B cell (primary cell): ENCODE measurements around the gene LIPC. TPM values are rescaled to one million over a fixed set of nuclear protein-coding genes. Genes with fewer than 3 reads are reported as not detected.

Experiments
- ATAC-seq: fragments of 200-7000 bp; cut with Tn5 transposase; one replicate; pipeline ENCODE4 v1.10.0; 2021; ENCODE audit warnings: low read depth, mild to moderate bottlenecking, moderate number of reproducible peaks, moderate library complexity
- CTCF ChIA-PET: fragments of 350-600 bp; sonication (Branson Sonifier 250); formaldehyde crosslinking; loops from one replicate; lab custom pipeline; 2021; ENCODE audit warnings: antibody characterized with exemption, inconsistent platforms; lab: Charles Lee
- POLR2A ChIA-PET: fragments of 350-600 bp; sonication (Branson Sonifier 250); formaldehyde crosslinking; loops from one replicate; lab custom pipeline; 2021; ENCODE audit warnings: antibody characterized with exemption; lab: Charles Lee
- DNase-seq: peaks from one replicate; pipeline ENCODE4 v3.0.0; 2013
- H2AFZ ChIP-seq: 2 replicates; pipeline ENCODE4 v1.6.1; 2012; ENCODE audit warnings: mild to moderate bottlenecking, low read depth, low read length; ENCODE audit not compliant: insufficient read depth, poor library complexity, severe bottlenecking
- H3K27ac ChIP-seq, 2 donors: 1 replicate in 1 of 2; 2 replicates in 1 of 2; pipeline ENCODE4 v1.5.1; 2012 to 2013; ENCODE audit warnings: low read length in 2 of 2, mild to moderate bottlenecking in 2 of 2, moderate library complexity in 1 of 2
- H3K27me3 ChIP-seq, 4 experiments: fragments of 200-600 bp in 1 of 4; sonication (generic) in 1 of 4; replicated peaks in 1 of 4; 1 replicate in 2 of 4; 2 replicates in 2 of 4; pipeline versions ENCODE4 v1.6.1 to v1.7.0; 2013 to 2016; ENCODE audit warnings: low read length in 3 of 4, mild to moderate bottlenecking in 2 of 4, mixed read lengths in 1 of 4, moderate library complexity in 1 of 4; ENCODE audit not compliant: insufficient read depth in 4 of 4, control insufficient read depth in 3 of 4; ENCODE audit errors: control extremely low read depth in 1 of 4
- H3K36me3 ChIP-seq, 2 experiments: replicated peaks in 1 of 2; 1 replicate in 1 of 2; 2 replicates in 1 of 2; pipeline versions ENCODE4 v1.6.1 to v1.7.1; 2013; ENCODE audit warnings: low read length in 1 of 2; ENCODE audit not compliant: insufficient read depth in 2 of 2, control insufficient read depth in 1 of 2; ENCODE audit errors: control extremely low read depth in 1 of 2, extremely low read depth in 1 of 2
- H3K4me1 ChIP-seq, 2 donors: fragments of 200-600 bp in 1 of 2; sonication (generic) in 1 of 2; 1 replicate in 1 of 2; 2 replicates in 1 of 2; pipeline versions ENCODE4 v1.5.1 to v1.6.1; 2013 to 2017; ENCODE audit warnings: low read length in 2 of 2; ENCODE audit not compliant: control insufficient read depth in 2 of 2, insufficient read depth in 2 of 2
- H3K4me2 ChIP-seq: replicated peaks from 2 replicates; pipeline ENCODE3; 2012; ENCODE audit warnings: mild to moderate bottlenecking, low read depth, low read length; ENCODE audit not compliant: poor library complexity, severe bottlenecking
- H3K4me3 ChIP-seq, 5 experiments: fragments of 200-600 bp in 1 of 5; sonication (generic) in 1 of 5; 1 replicate in 3 of 5; 2 replicates in 2 of 5; pipeline versions ENCODE4 v1.5.1 to v1.7.0; 2011 to 2016; ENCODE audit warnings: low read length in 4 of 5, mild to moderate bottlenecking in 4 of 5, low read depth in 2 of 5, control low read depth in 1 of 5, moderate library complexity in 1 of 5; ENCODE audit not compliant: insufficient read depth in 1 of 5; ENCODE audit errors: control extremely low read depth in 1 of 5, extremely low read depth in 1 of 5
- H3K79me2 ChIP-seq: fragments of 200-600 bp; sonication (generic); one replicate; pipeline ENCODE4 v1.6.0; 2016; ENCODE audit warnings: low read length; ENCODE audit not compliant: control insufficient read depth, insufficient read depth
- H3K9ac ChIP-seq: fragments of 200-600 bp; sonication (generic); 2 replicates; pipeline ENCODE4 v1.6.1; 2017; ENCODE audit warnings: mild to moderate bottlenecking, low read length, moderate library complexity
- H3K9me3 ChIP-seq, 3 donors: one replicate each; pipeline versions ENCODE4 v1.6.1 to v1.7.1; 2013; ENCODE audit warnings: low read length in 2 of 3; ENCODE audit not compliant: control insufficient read depth in 2 of 3, insufficient read depth in 1 of 3; ENCODE audit errors: control extremely low read depth in 1 of 3
- H4K20me1 ChIP-seq: 2 replicates; pipeline ENCODE4 v1.6.0; 2012; ENCODE audit warnings: mild to moderate bottlenecking, low read length; ENCODE audit not compliant: insufficient read depth, control insufficient read depth, poor library complexity, severe bottlenecking
- H3K27ac Mint-ChIP-seq: one replicate; pipeline ENCODE4 v1.8.0; 2021; ENCODE audit warnings: mixed read lengths
- H3K27me3 Mint-ChIP-seq: one replicate; pipeline ENCODE4 v1.8.0; 2021; ENCODE audit warnings: mixed read lengths
- H3K4me1 Mint-ChIP-seq: one replicate; pipeline ENCODE4 v1.8.0; 2021; ENCODE audit warnings: mixed read lengths
- H3K4me3 Mint-ChIP-seq: one replicate; pipeline ENCODE4 v1.8.0; 2021; ENCODE audit warnings: mixed read lengths
- H3K9me3 Mint-ChIP-seq: one replicate; pipeline ENCODE4 v1.8.0; 2022; ENCODE audit warnings: mixed read lengths; ENCODE audit not compliant: insufficient read depth
- CTCF ChIP-seq: fragments of 200-600 bp; IDR thresholded peaks from one replicate; pipeline ENCODE4 v1.8.0; 2022; ENCODE audit warnings: antibody characterized with exemption, mild to moderate bottlenecking
- EZH2 ChIP-seq: IDR thresholded peaks from 2 replicates; pipeline ENCODE4 v1.6.1; 2012; ENCODE audit warnings: borderline replicate concordance, low read depth, mild to moderate bottlenecking, moderate library complexity, low read length; ENCODE audit not compliant: insufficient read depth, poor library complexity, severe bottlenecking
- WGBS: methylation state at CpG from one replicate; pipeline ENCODE4 v1.1.5; 2013; ENCODE audit warnings: missing lambda C conversion rate; ENCODE audit not compliant: insufficient coverage; 5-methylcytosine and 5-hydroxymethylcytosine counted together
- intact Hi-C: fragments of 100-400 bp; cut with micrococcal nuclease; formaldehyde crosslinking; loops from one replicate; pipeline ENCODE4 v1.10.0; 2022
- polyA plus RNA-seq: library from polyadenylated mRNA; depleted of rRNA; stranded (reverse); fragments of >200 nt; gene quantifications from 2 replicates; pipeline ENCODE4 v1.2.3, GENCODE V29; 2012
- total RNA-seq, 2 donors: library from RNA; stranded (reverse); fragments of 120-200 nt in 1 of 2; gene quantifications; 1 replicate in 1 of 2; 2 replicates in 1 of 2; pipeline versions ENCODE4 v1.2.3 to v1.2.4, GENCODE V29; 2013 to 2022

LIPC gene
- total and polyA plus RNA-seq, 2 donors (not counting 1 experiment from before 2014, with no cell fraction given), result not detected

GRCh38 chr15:58524247-58524646 is 92.5 kb downstream of the LIPC start:
- POLR2A ChIA-PET, result no interaction called here
- peaks cover 17% of the 10 kb centered on the region for H3K4me1 Mint-ChIP-seq
- no peak overlapping the region for H3K27ac ChIP-seq
- no peak overlapping the region for H3K9ac ChIP-seq
- no CpG with 5 or more reads among the region's 2 CpGs for WGBS
- no peaks in the 10 kb centered on the region for H3K9me3 ChIP-seq
- H3K27me3 Mint-ChIP-seq, result peaks cover 26% of the 10 kb centered on the region
- H3K9me3 Mint-ChIP-seq, result no peaks in the 10 kb centered on the region
- intact Hi-C loops, result no loop called here
- H3K4me1 ChIP-seq, result peaks cover 5 to 7% of the 10 kb centered on the region in 2 donors
- CTCF ChIA-PET, result no interaction called here
- no peak overlapping the region for H3K4me3 Mint-ChIP-seq
- H3K4me3 ChIP-seq, result no peak overlapping the region
- DNase-seq (no peak), ATAC-seq (no peak)
- no peaks in the 10 kb centered on the region for H4K20me1 ChIP-seq
- H3K4me2 ChIP-seq, result no peak overlapping the region
- no peak overlapping the region for H3K27ac Mint-ChIP-seq
- no peaks in the 10 kb centered on the region for H3K36me3 ChIP-seq
- H2AFZ ChIP-seq, result no peak overlapping the region
- no peak for TF ChIP-seq CTCF
- no peak for TF ChIP-seq EZH2
- H3K79me2 ChIP-seq, result no peaks in the 10 kb centered on the region
- H3K27me3 ChIP-seq, result peaks cover 0 to 2% (median 1%) of the 10 kb centered on the region in 4 experiments

DNA sequence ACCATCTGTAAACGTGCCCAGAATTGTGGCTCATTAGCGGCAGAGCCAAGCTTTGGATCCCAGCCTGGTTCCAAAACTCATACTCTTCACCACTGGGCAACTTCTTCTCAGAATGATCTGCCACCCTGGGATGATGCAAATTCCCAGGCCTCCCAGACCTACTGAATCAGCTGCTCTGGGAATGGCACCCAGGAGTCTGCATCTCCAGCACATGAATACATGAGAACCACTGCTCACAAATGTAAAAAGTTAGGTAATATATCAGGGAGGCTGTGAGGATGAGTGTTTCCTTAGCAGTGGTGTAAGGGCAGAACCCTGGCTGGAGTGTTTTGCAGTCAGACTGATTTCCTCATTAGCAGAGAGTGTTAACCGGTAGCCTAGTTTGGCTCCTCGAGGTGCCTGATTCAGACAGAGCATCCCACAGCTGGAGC is 94.2 kb downstream of the LIPC start:
- peaks cover 5 to 7% of the 10 kb centered on the region in 2 donors for H3K4me1 ChIP-seq
- intact Hi-C loops, result no loop called here
- H3K27me3 ChIP-seq, result peaks cover 0 to 2% (median 1%) of the 10 kb centered on the region in 4 experiments
- 85% methylated on average over 4 of the region's 4 CpGs for WGBS
- no peak overlapping the region for H2AFZ ChIP-seq
- H4K20me1 ChIP-seq, result no peaks in the 10 kb centered on the region
- H3K4me1 Mint-ChIP-seq, result peaks cover 14% of the 10 kb centered on the region
- H3K9me3 Mint-ChIP-seq, result no peaks in the 10 kb centered on the region
- DNase-seq, result no peak
- ChIA-PET CTCF (no interaction called here), POLR2A (no interaction called here)
- ATAC-seq, result no peak
- H3K9me3 ChIP-seq, result no peaks in the 10 kb centered on the region
- no peaks in the 10 kb centered on the region for H3K79me2 ChIP-seq
- H3K36me3 ChIP-seq, result no peaks in the 10 kb centered on the region
- no peak overlapping the region for H3K27ac ChIP-seq
- H3K27me3 Mint-ChIP-seq, result peaks cover 22% of the 10 kb centered on the region
- H3K4me2 ChIP-seq, result no peak overlapping the region
- TF ChIP-seq EZH2, result no peak
- TF ChIP-seq CTCF, result no peak
- no peak overlapping the region for H3K4me3 ChIP-seq
- H3K27ac Mint-ChIP-seq, result no peak overlapping the region
- no peak overlapping the region for H3K9ac ChIP-seq
- no peak overlapping the region for H3K4me3 Mint-ChIP-seq
